ENCODE data around the gene INPP4B.
"Not testable (repeated sequence)": the region's sequence is repeated elsewhere in the genome, so short reads cannot be mapped to it uniquely, and the experiment has no call there.

DNA sequence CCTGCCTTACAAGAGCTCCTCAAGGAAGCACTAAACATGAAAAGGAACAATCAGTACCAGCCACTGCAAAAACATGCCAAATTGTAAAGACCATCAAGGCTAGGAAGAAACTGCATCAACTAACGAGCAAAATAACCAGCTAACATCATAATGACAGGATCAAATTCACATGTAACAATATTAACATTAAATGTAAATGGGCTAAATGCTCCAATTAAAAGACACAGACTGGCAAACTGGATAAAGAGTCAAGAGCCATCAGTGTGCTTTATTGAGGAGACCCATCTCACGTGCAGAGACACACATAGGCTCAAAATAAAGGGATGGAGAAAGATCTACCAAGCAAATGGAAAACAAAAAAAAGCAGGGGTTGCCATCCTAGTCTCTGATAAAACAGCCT lies 777.8 kb downstream of the INPP4B start:
- TF ChIP-seq, protein P1, sequence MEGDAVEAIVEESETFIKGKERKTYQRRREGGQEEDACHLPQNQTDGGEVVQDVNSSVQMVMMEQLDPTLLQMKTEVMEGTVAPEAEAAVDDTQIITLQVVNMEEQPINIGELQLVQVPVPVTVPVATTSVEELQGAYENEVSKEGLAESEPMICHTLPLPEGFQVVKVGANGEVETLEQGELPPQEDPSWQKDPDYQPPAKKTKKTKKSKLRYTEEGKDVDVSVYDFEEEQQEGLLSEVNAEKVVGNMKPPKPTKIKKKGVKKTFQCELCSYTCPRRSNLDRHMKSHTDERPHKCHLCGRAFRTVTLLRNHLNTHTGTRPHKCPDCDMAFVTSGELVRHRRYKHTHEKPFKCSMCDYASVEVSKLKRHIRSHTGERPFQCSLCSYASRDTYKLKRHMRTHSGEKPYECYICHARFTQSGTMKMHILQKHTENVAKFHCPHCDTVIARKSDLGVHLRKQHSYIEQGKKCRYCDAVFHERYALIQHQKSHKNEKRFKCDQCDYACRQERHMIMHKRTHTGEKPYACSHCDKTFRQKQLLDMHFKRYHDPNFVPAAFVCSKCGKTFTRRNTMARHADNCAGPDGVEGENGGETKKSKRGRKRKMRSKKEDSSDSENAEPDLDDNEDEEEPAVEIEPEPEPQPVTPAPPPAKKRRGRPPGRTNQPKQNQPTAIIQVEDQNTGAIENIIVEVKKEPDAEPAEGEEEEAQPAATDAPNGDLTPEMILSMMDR (IDR thresholded peaks at IDR 0.05; ENCODE audit: low read depth, low read length): not testable (repeated sequence)
- TF ChIP-seq EZH2phosphoT487 (IDR thresholded peaks at IDR 0.05; ENCODE audit: low read depth): not testable (repeated sequence)
